NCI-H2196 (cell line): Measurements from ENCODE around the gene FBXL14.
"Not testable (repeated sequence)": the region's sequence is repeated elsewhere in the genome, so short reads cannot be mapped to it uniquely, and the experiment has no call there.

Source experiments
- DNase-seq: peaks from one replicate; lab custom pipeline; 2025; ENCODE audit not compliant: unreplicated experiment; lab: John Stamatoyannopoulos, UW

FBXL14 gene

DNA sequence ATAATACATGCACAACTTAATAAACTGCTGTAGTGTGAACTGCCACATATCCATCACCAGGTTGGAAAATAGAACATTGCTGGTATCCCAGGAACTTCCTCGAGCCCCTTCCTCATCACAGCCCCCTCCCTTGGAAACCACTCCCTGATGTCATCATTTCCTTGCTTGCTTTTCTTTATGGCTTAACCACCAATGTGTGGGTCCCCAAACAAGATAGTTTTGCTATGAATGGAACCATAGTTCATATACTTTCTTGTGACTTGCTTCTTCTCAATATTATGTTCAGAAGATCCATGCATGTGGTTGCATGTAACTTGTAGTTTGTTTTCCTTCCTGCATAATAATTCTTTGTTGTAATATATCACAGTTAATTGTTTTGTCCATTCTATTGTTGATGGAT lies 25.7 kb upstream of the FBXL14 start:
- DNase-seq = no peak

DNA sequence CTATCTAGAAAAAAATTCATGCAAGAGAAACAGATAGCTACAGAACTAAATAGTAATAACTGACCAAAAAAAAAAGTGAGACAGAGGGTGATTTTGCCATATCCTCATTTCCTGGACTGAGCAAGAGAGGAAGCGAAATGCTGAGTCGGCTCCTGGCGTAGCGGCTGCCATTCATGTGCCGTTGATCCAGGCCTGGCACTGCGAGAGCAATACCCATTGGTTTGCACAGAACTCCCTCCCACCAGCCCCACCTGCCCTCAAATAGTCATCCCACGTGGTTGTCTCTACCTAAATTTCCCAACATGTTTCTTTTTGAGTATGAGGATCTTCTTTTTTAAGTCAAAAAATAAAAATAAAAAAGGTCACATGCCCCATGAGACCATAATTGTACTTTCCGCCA lies 25.2 kb upstream of the FBXL14 start:
- DNase-seq = no peak

DNA sequence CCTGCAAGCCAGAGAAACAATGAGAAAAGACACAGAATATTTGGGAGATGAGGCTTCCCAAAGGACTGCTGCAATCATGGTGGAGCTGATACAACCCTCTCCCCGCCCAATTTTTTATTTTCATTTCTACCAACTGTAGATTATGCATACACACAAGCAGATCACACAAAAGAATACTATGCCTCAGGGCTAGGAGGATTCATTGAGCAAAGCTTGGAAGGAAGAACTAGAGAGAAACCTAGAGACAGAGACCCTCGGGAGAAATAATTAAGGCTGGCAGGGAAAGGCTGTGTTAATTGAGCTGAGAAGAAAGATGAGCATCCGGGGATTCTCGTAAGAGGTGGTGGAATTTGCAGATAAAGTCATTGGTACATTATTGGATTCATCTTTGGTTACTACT lies 24.8 kb upstream of the FBXL14 start:
- no peak for DNase-seq

DNA sequence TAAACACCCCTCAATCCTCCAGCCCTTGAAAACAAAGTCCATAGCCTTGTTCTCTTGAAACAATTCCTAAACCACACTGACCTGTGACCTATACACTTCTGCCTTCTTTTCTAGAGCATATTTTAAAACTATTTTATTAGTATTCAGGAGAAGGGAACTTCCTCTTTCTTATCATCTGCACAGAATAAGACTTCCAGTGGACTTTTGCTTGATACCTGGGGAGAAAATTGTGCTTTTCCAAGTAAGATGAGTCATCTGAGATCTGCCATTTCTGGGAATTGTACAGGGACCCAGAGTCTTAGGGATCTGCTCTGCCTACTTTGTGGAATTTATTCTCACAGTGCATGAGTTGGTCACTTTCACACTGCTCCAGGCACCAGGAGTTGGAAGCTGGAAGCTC lies 24.1 kb upstream of the FBXL14 start:
- DNase-seq = no peak

DNA sequence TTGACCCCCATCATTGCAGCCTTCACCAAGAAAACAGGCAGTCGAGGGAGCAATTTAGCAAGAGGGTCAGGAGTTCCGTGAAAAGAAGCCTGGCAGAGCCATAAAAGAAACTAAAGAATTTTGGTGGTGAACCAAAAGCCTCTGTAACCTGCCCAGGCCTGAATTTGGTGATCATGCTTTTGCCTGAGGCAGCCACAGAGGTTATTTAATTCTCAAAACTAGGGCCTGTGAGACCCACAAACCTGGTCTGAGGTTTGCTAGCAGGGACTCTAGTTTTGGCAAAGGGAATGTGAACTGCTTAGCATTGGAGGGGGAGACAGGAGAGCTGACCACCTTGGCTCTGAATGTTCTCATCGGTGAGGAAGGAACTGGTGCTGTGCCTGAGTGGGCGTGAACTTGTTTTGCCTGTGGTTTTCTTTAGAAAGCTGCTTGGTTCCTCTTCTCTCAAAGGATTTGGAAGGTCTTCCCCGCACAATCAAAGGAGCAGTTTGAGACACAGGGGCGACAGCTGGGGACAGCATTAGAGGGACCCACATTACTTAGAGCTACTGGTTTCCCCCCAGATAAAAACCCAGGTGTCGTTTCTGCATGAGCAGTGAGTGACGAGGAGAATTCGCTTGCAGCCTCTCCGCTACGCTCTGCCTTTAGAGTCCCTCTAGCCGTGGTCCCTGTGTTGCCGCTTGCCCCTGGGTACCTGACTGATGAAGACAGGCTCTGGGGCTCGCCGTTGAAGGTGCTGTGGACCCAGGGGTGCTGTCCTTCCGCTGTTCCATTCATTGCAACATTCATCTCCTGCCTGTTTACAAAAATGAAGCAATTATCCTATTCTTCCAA lies 22.1 kb upstream of the FBXL14 start:
- no peak for DNase-seq

DNA sequence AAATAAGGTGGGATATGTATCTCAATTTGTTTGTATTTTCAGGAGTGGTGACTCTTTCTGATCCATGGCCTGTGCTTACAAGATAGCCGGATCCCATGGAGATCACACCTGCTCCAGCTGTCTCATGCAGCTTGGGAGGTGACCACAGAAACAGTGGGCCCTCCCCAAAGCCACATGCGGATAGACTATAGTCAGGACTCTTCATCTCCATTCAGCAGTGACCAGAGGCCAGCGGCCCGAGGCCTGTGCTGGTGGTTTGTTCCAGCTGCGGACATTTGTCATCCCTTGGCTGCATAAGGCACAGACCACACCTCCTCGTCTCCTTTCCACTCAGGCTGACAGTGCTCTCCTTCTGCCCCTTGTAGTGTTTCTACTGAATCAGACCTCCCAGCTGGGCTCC lies 20.0 kb upstream of the FBXL14 start:
- DNase-seq = no peak

DNA sequence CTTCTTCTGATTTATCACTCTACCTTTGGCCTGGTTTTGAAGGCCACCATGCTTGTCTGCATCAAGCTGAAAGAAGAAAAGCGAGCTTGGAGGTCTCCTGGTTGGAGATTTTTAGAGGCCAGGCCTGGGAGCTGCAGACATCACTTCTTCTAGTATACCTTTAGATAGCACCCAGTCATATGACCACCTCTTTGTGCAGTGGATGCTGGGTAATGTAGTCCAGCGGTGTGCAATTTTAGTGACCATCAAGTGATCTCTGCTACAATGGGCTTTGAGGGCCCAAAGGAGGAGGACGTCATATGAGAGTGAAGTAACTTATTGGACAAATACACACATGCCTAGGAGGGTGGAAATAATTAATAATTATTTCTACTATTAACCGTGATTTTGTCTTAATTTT lies 19.5 kb upstream of the FBXL14 start:
- DNase-seq = no peak

DNA sequence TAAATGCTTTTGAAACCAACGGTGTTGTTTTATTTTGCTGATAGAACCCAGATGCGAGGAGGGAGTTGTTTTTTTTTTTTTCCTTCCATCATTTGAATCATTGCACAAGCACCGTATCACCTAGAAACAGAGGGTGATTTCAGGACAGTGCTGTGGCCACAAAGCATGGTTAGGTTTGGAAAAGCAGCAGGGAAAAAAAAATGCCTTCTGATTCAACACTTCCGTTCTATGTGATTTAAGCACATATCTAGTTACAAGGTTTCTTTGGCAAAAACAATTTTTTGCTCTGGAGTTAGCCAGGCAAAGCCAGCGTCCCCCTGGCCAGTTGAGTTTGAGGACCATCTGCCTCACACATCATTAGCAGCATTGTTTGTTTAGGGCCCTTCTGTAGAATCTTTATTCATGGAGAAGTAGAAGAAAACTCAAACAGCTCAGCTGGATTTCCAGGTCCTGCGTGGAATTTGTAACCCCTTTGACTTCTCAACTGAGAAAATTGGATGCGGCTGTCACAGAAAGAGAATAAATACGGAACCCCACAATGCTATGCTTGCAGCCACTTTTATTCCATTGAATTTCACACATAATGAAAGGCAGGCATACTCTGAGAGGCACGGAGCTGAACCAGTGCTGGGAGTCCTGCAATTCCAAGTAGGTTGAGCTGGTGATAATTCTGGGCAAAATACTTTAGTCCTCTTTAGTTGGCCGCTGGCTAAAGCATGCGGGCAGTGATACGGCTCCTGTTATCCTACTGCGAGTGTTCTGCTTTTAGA lies 17.6 kb upstream of the FBXL14 start:
- no peak for DNase-seq

DNA sequence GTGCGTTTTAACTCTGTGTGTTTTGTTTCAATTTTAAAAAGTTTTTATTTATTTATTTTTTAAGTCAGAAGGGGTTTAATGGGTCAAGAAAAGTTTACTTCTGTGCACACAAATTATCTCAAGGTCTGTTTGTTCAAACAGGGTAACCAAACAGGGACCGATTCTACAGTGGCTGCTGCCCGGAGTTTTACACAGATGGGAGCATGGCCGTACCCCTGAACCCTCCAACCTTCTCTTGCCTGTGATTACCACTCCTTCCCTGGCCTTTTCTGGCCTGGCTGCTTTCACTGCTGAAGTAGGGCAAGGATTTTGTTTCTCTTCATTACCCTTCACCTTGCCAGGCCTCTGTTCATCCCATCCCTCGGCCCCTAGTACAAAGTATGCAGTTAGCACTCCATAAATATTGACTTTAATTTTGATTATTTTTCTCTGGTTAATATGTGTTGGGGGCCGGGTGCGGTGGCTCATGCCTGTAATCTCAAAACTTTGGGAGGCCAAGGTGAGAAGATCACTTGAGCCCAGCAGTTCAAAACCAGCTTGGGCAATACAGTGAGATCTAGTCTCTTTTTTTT lies 15.8 kb upstream of the FBXL14 start:
- no peak for DNase-seq

DNA sequence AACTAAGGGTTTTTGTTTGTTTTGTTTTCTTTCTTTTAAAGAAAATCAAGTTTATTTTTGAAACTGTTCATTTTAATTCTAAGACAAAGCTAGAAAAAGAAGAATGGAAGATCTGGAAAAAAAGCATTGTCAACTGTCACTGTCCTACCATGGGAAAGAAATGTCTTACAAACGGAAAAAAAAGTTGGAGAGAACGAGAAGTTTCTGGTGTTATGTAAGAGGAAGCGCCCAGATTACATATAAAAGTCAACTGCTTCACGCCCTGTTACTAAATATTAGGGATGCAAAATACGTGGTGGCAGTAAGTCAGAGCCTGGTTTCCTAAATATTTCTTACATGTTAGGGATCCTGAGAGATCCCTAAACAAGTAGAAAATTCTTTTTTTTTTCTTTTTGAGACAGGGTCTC lies 14.3 kb upstream of the FBXL14 start:
- DNase-seq = no peak

DNA sequence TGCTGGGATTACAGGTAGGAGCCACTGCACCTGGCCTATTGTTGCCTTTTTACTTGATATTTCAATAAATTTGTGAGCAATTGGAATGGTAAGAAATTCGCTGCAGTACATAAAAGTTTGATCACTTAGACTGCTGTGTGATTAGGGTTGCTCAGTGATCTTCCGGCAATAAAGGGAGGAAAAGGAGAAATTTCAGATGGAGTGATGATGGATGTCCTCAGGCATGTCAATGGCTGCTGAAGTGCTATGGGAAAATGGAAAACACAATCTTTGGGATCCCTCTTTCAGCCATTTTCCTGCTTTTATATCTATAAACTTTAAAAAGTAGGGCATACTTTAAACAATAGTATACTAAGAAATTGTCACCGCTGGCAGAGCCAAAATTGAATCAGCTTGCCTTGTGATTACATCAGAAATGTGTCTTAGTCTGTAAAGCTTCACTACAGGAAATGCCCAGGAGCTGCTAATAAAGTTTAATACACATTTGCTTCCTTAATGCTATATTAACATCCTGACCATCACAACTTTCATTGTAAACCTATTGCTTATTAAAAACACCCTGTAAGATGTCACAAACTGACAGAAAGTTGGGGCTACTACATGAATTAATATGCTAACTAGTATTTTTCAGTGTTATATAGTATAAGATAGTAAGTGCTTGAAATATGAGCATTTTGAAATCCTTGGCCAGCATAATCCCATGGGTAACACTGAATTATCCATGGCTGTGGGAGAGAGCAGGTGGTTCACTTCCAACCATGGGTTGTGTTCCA lies 13.7 kb upstream of the FBXL14 start:
- DNase-seq = no peak

DNA sequence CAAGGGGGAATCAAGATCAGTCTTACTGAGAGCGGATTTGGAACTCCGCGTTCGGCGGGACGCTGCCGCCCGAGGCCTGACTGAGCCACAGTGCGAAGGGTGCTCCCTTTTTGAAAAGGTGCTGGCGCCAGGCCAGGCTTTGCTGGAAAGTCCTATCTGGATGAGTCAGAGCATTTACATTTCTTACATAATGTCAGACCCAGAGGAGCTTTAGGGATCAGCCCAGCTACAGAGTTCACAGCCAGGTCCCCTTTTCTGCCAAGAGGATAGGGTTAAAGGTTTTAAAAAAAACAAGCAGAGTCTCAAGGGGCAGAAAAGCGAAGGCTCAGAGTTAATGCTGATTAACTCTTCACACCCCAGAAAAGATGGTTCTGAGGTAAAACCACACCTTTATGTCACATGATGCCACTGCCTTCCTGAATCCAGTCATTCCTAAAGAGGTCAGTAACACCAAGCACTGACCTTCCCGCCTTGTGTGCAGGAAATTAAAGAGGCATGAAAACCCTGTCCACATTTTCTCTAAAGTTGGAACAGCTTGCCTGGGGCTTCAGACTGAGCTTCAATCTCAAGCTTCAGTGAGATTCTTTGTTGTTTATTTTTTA lies 11.7 kb upstream of the FBXL14 start:
- peak; percentile 40 for DNase-seq

DNA sequence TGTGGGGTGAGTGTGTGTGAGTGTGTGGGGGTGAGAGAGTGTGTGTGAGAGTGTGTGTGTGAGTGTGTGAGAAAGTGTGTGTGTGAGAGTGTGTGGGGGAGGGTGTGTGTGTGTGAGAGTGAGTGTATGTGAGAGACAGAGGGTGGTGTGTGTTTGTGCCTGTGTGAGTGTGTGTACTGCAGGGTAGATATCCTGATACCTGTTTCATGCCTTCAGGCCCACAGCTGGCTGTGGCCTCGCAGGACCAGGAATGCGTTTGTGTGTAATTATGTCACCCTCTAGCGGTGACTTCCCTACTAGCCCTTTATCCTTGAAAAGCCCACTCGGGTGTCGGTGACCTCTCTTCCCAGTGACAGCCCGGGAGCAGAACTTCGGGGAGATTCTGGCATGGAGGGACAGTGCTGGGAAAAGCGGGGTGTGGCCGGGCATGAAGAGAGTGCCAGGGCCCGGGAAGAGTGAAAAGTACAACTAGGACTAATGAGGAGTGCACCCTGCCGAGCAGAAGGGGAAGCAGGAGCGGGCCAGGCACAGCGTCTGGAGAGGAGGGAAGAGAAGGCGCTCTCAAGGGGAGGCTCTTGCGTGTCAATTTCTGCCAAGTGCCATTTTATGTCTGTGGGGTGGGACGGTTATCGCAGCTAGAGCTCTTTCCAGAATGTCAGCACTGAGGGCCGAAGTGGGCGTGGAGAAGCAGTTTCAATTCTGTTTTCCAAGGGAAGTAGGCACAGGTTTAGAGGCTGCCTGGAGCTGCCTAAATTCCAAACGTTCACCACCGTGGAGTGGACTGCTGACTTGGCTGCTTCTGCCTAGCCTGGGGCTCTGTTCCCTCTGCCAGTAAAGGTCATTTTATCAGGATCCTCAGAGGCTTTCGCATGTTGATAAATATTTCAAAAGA lies 11.0 kb upstream of the FBXL14 start:
- peak; percentile 46 for DNase-seq

DNA sequence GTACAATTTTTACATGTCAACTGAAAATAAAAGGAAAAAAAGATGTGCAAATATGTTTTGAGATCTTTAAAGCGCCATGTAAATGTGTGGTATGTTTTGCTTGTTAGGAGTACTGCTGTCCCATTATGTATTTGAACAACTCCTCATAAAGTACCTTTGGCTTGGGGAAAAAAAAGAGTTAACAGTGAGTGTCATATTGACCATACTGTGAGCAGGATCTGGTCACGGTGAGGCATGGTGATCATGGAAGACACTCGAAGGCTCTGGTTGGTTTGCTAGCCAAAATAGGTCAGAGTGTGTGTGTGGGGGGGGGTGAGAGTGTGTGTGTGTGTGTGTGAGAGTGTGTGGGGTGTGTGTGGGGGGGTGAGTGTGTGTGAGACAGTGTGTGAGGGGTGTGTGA lies 10.1 kb upstream of the FBXL14 start:
- no peak for DNase-seq

DNA sequence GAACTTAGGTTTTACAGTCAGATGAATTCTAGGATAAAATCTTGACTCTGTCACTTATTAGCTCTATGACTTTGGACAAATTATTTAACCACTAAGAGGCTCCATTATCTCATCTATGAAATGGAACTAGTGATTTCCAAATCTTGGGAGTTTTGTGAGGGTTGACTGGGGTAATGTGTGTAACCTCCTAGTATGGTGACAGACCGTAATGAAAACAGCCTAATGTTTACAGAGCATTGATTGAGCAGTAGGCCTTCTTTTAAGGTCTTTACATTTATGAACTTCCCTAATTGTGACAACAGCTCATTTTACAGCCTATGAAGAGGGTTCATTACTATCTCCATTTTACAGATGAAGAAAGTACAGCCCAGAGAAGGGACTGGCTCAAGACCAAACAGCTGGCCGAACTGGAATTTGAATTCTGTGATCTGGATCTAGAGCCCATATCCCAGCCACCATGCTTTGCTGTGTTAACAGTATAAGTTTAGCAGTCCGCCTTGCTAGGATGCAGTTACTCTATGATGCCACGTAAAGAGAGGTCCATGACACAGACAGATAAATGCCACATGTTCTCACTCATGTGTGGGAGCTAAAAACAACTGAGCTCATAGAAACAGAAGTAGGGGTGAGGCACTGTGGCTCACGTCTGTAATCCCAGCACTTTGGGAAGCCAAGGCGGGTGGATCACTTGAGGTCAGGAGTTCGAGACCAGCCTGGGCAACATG lies 9.1 kb upstream of the FBXL14 start:
- DNase-seq = no peak

DNA sequence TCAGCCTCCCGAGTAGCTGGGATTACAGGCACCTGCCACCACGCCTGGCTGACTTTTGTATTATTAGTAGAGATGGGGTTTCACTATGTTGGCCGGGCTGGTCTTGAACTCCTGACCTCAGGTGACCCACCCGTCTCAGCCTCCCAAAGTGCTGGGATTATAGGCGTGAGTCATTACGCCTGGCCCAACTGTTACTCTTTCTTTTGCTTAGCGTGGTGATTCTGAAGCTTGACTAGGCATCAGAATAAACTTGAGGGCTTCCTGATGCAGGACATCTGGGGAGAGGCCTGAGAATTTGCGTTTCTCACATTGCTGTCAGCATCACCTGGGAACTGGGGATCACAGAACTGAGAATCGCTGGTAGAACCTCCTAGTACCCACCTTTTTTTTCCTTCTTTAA lies 8.3 kb upstream of the FBXL14 start:
- not testable (repeated sequence) for DNase-seq

DNA sequence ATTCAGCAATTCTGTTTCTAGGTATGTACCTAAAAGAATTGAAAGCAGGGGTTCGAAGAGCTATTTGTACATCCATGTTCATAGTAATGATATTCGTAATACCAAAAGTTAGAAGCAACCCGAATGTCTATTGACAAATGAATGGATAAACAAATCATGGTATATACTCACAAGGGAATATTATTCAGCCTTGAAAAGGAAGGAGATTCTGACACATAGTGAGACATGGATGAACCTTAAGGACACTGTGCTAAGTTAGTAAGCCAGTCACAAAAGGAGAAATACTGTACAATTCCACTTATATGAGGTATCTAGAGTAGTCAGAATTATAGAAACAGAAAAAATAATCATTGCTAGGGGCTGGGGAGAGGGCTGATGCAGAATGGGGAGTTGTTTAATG lies 4.4 kb upstream of the FBXL14 start:
- DNase-seq = no peak

DNA sequence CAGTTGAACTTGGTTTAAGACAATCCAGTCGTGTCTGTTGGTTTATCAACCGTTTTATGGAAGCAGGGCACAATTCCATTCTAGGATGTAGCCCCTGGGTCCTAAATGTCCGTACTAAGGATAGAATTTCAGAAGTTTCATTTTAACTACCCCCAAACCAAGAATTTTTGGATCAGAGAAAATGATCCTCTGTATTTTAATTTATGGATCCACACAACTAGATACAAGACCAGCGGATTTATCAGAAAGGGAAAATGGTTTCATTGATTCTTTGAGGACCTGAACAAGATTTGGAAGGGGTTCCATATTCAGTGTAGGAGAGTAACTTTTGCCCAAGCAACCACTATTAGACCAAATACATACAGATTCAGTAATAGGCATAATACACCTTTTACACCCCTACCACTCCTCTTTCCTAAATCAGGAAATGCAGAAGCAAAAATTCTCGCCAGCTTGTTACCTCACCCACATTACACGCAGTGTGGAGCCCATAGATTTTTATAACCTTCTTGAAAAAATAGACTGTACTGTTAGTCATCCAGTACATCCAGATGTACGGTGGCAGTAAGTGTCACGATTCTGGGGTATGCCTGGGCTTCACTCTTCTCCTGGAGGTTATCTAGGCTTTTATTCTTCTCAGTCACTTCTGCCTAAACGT lies 1.4 kb upstream of the FBXL14 start:
- DNase-seq = no peak

DNA sequence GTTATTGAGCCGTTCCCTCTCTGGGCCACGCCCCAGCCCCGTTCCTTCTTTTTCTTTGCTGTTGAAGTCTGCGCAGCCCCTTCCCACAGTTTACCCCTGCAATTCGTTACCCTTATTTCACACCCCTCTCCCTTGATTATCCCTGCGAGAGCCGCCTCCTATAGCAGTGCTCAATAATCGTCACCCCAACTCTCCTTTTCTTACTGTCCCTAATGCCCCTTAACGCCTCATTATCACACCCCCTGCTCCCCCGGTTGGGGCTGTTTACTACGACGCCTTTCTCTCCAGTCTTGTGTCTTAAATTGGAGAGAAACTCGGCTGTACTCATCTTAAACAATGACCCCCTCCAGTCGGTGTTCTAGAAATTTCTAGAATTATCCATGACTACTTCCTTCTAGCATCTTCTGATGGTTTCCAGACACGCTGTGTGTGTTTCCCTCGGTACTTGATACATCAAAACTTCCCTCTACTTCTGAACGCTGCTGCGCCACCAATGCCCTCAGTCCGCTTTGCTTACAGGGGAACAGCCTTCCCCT lies 713 bp upstream of the FBXL14 start:
- no peak for DNase-seq
